ENCODE results near the gene BBS9.

DNA sequence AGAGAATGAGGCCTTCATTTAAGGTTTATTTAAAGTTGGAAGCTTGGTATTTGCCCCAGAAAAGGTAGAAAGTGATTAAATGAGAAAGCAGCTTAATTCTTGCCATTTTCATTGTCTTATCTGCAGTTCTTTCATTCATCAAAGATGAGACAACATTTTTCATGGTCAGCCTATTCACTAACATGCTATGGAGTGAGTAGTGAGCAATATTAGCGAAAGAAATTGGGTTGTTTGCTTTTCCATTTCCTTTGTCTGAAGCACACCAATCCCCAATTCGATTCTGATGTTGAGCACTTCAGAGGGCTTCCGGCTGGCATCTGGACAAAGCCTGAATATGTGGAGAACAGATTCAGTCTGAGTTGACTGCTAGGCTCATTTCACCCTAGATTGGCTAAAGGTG, 317.2 kb downstream of the BBS9 start:
- TF ChIP-seq CTCF (conservative IDR thresholded peaks at IDR 0.05; ENCODE audit: low read depth, low read length), result no peak
- TF ChIP-seq EZH2 (IDR thresholded peaks at IDR 0.05; ENCODE audit: low read length, unreplicated experiment), result no peak
